K562 (cell line): ENCODE results near the gene MLX. TPM values are rescaled to one million over a fixed set of nuclear protein-coding genes. Genes with fewer than 3 reads are reported as not detected.

Experiments
- CUX1 ChIP-seq: fragments of 200-800 bp; sonication (Bioruptor generic); IDR thresholded peaks from 2 replicates; pipeline ENCODE4 v1.6.1; 2016; ENCODE audit warnings: missing genetic modification characterization, missing compliant biosample characterization
- EWSR1 ChIP-seq: fragments of 450-650 bp; IDR thresholded peaks from 2 replicates; pipeline ENCODE4 v1.6.1; 2018; ENCODE audit warnings: borderline replicate concordance, mild to moderate bottlenecking, low read depth, moderate library complexity; ENCODE audit not compliant: partially characterized antibody
- MAX ChIP-seq: sonication (generic); formaldehyde crosslinking; IDR thresholded peaks from 2 replicates; pipeline ENCODE4 v1.9.0; 2022; ENCODE audit warnings: mild to moderate bottlenecking, missing genetic modification reagents
- MEF2D ChIP-seq: conservative IDR thresholded peaks from 2 replicates; pipeline ENCODE4 v1.6.1; 2016; ENCODE audit warnings: low read depth, missing genetic modification characterization, missing compliant biosample characterization
- MGA ChIP-seq: fragments of 450-650 bp; IDR thresholded peaks from 2 replicates; pipeline ENCODE4 v1.6.1; 2016; ENCODE audit warnings: mild to moderate bottlenecking, moderate library complexity
- NFATC3 ChIP-seq: fragments of 450-650 bp; IDR thresholded peaks from 2 replicates; pipeline ENCODE4 v1.6.1; 2017; ENCODE audit warnings: mild to moderate bottlenecking
- NRF1 ChIP-seq, 2 experiments: fragments of 450-650 bp; IDR thresholded peaks in 1 of 2; conservative IDR thresholded peaks in 1 of 2; 2 replicates each; pipeline ENCODE4 v1.6.1; 2014; ENCODE audit warnings: mild to moderate bottlenecking in 2 of 2
- TFE3 ChIP-seq: fragments of 450-650 bp; formaldehyde crosslinking; IDR thresholded peaks from 2 replicates; pipeline ENCODE4 v1.4.0; 2020; ENCODE audit warnings: mild to moderate bottlenecking, mixed read lengths
- polyA plus RNA-seq, 8 experiments: library from polyadenylated mRNA; depleted of rRNA in 4 of 8; stranded (reverse) in 5 of 8; unstranded in 3 of 8; fragments of >200 nt; fragmentation: Nextera tagmentation in 2 of 8; fragmentation: Illumina TruSeq in 1 of 8; extraction: Ambion mirVana in 2 of 8; extraction: Trizol in 1 of 8; gene quantifications; 2 replicates each; pipeline versions ENCODE4 v1.2.1 to v1.2.3, GENCODE V29; 2011 to 2014; ENCODE audit warnings: inconsistent platforms in 1 of 8, missing spikeins in 1 of 8
- total RNA-seq, 7 experiments: library from RNA; depleted of rRNA in 6 of 7; stranded (reverse); fragments of >200 nt in 6 of 7; fragmentation: Illumina TruSeq in 2 of 7; extraction: Trizol in 2 of 7; gene quantifications; 2 replicates each; pipeline versions ENCODE4 v1.2.1 to v1.2.3, GENCODE V29; 2011 to 2021; ENCODE audit warnings: low replicate concordance in 1 of 7

MLX gene
- total and polyA plus RNA-seq, 9 of the 15 experiments (the other 6 are each of a cell fraction or from before 2014, with no cell fraction given): 42.9 to 100 (median 58.9) TPM

GRCh38 chr17:42566215-42566882, 551 bp upstream of the MLX start (continued):
- TF ChIP-seq CUX1 (CRISPR knock-in tag) (no peak), NFATC3 (no peak), TFE3 (CRISPR knock-in tag) (no peak), MGA (peak; percentile 73; the same call in 1 of the 2 replicates), MAX (CRISPR knock-in tag) (no peak), MEF2D (no peak), EWSR1 (no peak), NRF1 (conservative IDR thresholded peaks at IDR 0.05 in 1 of 2, IDR thresholded peaks at IDR 0.05 in 1 of 2) (no peak)
